ENCODE results near the gene PALMD.

The PALMD gene

DNA sequence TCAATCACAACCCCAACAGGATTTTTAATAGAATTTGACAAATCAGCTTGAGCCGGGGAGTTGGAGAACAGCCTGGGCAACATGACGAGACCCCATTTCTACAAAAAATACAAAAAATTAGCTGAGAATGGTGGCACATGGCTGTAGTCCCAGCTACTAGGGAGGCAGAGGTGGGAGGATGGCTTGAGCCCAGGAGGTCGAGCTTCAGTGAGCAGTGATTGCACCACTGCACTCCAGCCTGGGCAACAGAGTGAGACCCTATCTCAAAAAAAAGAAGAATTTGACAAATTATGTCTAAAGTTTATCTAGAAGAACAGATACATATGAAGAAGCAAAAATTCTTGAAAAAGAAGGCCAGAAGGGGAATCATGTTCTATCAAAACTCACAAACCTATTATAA, 77.3 kb downstream of the PALMD start:
- TF ChIP-seq, protein P1, sequence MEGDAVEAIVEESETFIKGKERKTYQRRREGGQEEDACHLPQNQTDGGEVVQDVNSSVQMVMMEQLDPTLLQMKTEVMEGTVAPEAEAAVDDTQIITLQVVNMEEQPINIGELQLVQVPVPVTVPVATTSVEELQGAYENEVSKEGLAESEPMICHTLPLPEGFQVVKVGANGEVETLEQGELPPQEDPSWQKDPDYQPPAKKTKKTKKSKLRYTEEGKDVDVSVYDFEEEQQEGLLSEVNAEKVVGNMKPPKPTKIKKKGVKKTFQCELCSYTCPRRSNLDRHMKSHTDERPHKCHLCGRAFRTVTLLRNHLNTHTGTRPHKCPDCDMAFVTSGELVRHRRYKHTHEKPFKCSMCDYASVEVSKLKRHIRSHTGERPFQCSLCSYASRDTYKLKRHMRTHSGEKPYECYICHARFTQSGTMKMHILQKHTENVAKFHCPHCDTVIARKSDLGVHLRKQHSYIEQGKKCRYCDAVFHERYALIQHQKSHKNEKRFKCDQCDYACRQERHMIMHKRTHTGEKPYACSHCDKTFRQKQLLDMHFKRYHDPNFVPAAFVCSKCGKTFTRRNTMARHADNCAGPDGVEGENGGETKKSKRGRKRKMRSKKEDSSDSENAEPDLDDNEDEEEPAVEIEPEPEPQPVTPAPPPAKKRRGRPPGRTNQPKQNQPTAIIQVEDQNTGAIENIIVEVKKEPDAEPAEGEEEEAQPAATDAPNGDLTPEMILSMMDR (IDR thresholded peaks at IDR 0.05; ENCODE audit: insufficient read depth, low read depth, low read length, missing control alignments), result no peak

DNA sequence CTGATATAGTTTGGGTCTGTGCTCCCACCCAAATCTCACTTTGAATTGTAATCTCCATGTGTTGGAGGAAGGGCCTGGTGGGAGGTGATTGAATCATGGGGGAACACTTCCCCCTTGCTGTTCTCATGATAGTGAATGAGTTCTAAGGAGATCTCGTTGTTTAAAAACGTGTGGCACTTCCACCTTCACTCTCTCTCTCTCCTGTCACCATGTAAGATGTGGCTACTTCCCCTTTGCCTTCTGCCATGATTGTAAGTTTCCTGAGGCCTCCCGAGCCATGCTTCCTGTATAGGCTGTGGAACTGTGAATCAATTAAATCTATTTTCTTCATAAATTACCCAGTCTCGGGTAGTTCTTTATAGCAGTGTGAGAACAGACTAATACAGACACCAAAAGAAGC, 80.1 kb downstream of the PALMD start:
- no peak overlapping the region for H3K4me3 ChIP-seq (ENCODE audit: low read depth, low read length)
- no peak for DNase-seq (ENCODE audit: low read depth)
- TF ChIP-seq, protein P1 (IDR thresholded peaks at IDR 0.05; ENCODE audit: insufficient read depth, low read depth, low read length, missing control alignments), result no peak

More for the DNA sequence above, 77.3 kb downstream of the PALMD start:
- H3K4me3 ChIP-seq (ENCODE audit: low read depth, low read length), result no peak overlapping the region
- DNase-seq (ENCODE audit: low read depth), result no peak

DNA sequence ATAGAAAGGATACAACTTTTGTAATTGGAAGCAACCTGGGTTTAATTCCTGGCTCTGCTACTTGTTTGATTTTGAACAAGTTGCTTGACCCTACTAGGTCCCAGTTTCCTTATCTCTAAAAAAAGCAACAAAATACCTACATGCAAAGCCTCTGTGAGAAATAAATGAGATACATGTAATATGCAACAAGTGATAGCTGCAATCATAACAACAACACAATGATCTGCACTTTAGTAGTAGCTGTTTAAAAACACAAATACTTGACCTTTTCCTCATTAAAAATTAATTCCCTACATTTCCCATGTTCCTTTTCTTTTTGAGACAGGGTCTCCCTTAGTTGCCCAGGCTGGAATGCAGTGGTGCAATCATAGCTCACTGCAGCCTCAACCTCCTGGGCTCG, 80.5 kb downstream of the PALMD start:
- TF ChIP-seq, protein P1 (IDR thresholded peaks at IDR 0.05; ENCODE audit: insufficient read depth, low read depth, low read length, missing control alignments), result no peak
- no peak overlapping the region for H3K4me3 ChIP-seq (ENCODE audit: low read depth, low read length)
- DNase-seq (ENCODE audit: low read depth), result no peak

DNA sequence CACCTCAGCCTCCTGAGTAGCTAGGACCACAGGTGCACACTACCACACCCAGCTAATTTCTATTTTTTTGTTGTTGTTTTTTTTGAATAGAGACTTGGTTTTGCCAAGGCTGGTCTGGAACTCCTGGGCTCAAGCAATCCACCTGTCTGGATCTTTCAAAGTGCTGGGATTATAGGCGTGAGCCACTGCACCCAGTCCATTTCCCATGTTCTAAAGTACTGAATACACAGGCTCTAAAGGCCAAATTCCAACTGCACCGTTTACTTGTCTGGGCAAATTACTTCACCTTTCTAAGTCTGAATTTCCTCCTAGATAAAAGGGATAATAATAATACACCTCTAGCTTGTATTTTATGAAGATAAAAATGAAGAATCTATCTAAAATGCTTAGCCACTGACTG, 80.9 kb downstream of the PALMD start:
- TF ChIP-seq, protein P1 (IDR thresholded peaks at IDR 0.05; ENCODE audit: insufficient read depth, low read depth, low read length, missing control alignments), result no peak
- no peak for DNase-seq (ENCODE audit: low read depth)
- no peak overlapping the region for H3K4me3 ChIP-seq (ENCODE audit: low read depth, low read length)

DNA sequence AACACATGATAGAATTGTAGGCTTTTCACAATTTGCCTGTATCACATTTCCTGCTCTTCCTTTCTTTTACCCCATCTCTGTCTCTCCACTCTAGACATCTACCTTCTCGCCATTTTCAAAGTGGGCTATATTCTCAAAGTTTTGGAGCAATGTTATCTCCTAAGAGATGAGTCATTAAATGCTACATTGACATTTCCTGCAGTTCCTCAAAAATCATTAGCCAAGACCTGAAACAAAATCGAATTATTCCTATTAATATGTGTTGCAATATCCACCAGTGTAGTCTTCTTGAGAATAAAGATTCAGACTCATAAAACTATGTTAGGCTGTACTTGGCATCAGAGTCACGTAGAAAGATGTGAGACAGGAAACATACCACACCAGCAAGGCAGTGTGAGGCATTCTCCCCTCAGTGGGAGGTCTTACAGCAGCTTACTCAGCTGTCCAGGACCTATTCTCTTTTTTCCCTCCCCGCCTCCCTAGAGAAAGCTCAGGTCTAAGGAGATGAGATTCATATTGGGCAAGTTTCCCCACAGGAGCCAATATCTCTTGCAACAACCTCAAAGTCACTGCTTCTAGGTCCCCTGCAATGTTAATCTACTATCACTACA, 81.8 kb downstream of the PALMD start:
- TF ChIP-seq, protein P1 (IDR thresholded peaks at IDR 0.05; ENCODE audit: insufficient read depth, low read depth, low read length, missing control alignments), result no peak
- DNase-seq (ENCODE audit: low read depth), result no peak
- no peak overlapping the region for H3K4me3 ChIP-seq (ENCODE audit: low read depth, low read length)

DNA sequence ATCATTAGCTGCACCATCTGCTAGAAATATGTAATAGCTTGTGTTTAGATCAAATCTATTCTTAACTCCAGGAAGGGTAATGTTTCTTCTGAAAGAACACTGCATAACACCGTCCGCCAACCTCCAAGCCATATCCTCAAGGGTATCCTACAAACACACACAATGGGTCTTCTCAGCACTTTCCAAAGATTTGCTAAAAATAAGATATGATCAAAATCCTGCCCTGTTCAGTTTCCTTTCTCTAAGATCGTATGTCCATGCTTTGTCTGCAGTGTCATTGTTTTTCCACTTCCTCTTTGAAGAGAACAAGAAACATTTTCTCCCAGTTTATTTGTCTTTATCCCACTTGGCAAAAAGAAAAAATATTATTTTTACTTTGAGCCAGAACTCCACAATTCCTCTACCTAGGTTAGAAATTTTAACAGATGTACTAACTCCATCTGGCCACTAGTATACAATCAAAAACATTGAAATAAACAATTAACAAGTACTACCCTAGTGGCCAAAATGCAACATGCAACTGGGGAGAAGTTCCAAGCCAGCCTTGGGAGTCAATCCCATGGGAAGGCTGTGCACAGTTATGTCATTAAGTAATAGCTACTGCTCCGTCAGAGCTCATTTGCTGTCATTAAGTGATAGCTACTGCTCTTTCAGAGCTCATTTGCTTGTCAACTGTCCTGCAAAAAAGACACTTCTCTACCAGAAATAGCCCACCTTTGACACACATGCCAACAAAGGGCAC, 82.8 kb downstream of the PALMD start:
- TF ChIP-seq, protein P1 (IDR thresholded peaks at IDR 0.05; ENCODE audit: insufficient read depth, low read depth, low read length, missing control alignments), result peak; percentile 41
- H3K4me3 ChIP-seq (ENCODE audit: low read depth, low read length), result no peak overlapping the region
- no peak for DNase-seq (ENCODE audit: low read depth)
